ENCODE results near the gene ZNF729. TPM values are rescaled to one million over a fixed set of nuclear protein-coding genes. Genes with fewer than 3 reads are reported as not detected.
"Not testable (repeated sequence)": the region's sequence is repeated elsewhere in the genome, so short reads cannot be mapped to it uniquely, and the experiment has no call there.

The ZNF729 gene
- total and polyA plus RNA-seq, 12 donors = under 0.01 TPM; not detected in 11

DNA sequence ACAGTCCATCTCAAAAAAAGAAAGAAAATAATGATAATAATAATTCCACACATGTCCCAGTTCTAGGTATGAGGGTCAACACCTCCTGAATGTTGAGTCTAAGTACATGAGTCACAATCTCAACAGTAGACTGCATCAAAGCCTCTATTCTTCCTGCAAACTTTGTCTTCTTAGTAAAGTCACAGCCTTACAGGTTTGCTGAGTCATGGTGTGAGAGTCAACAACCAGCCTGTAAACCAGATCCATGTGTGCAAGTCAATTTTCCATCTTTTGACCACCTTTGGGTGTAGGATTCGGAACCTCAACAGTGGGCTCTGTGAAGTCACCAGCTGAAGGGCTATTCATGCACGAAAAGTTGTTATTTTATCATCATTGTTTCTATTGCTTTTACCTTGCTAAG lies 25.7 kb upstream of the ZNF729 start:
- 65 to 89% (median 80%) methylated on average over 2 of the region's 2 CpGs for WGBS, 4 donors
- no peaks in the 10 kb centered on the region for H3K27me3 ChIP-seq
- TF ChIP-seq CTCF (IDR thresholded peaks at IDR 0.05) (no peak), POLR2A (IDR thresholded peaks at IDR 0.05) (no peak)
- no peaks in the 10 kb centered on the region for H3K36me3 ChIP-seq (replicated peaks in 1 of 2)
- no peaks in the 10 kb centered on the region for H3K9me3 ChIP-seq (replicated peaks in 1 of 3)
- DNase-seq = no peak
- intact Hi-C loops (cut with DNase I) = no loop called here
- no peaks in the 10 kb centered on the region for H3K4me1 ChIP-seq (replicated peaks in 1 of 2)
- no peak overlapping the region for H3K4me3 ChIP-seq
- H3K27ac ChIP-seq = no peak overlapping the region

DNA sequence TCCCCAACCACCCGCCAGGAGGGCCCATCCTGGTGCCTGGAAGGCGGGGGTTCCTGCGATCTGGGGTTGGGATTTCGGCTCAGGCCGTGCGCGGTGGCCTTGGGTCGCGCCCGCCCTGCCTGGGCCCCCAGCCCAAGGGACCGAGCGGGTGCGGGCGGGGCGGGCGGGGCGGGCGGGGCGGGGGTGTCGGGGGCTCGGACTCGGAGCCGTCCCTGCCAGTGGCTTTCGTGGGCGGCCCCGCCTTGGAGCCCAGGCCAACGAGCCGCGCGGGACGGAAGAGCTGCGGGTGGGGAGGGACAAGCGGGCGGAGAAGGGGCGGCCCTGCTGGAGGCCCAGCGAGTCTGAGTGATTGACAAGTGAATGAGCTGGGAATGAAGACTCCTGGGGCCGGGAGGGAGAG lies 24.6 kb upstream of the ZNF729 start:
- Histone ChIP-seq H3K27me3 (no peaks in the 10 kb centered on the region), H3K9me3 (replicated peaks in 1 of 3) (no peaks in the 10 kb centered on the region), H3K4me3 (no peak overlapping the region), H3K36me3 (replicated peaks in 1 of 2) (no peaks in the 10 kb centered on the region), H3K4me1 (replicated peaks in 1 of 2) (no peaks in the 10 kb centered on the region), H3K27ac (no peak overlapping the region)
- DNase-seq = no peak
- intact Hi-C loops (cut with DNase I) = no loop called here
- 7 to 24% (median 10%) methylated on average over 6 to 37 of the region's 37 CpGs for WGBS, 4 donors
- TF ChIP-seq CTCF (IDR thresholded peaks at IDR 0.05) = no peak
- TF ChIP-seq POLR2A (IDR thresholded peaks at IDR 0.05) = no peak

- no peaks in the 10 kb centered on the region for H3K4me1 ChIP-seq (replicated peaks in 1 of 2)
- no peak overlapping the region for H3K27ac ChIP-seq
- WGBS, 4 donors = 80 to 86% (median 84%) methylated on average over 5 of the region's 5 CpGs
- no peak overlapping the region for H3K4me3 ChIP-seq
- no peak for TF ChIP-seq CTCF (IDR thresholded peaks at IDR 0.05)
- TF ChIP-seq POLR2A (IDR thresholded peaks at IDR 0.05) = no peak
- intact Hi-C loops (cut with DNase I) = no loop called here
- DNase-seq = no peak
- no peaks in the 10 kb centered on the region for H3K27me3 ChIP-seq
- H3K36me3 ChIP-seq (replicated peaks in 1 of 2) = no peaks in the 10 kb centered on the region
- no peaks in the 10 kb centered on the region for H3K9me3 ChIP-seq (replicated peaks in 1 of 3)
Measured at GRCh38 chr19:22263121-22263520, 23.1 kb upstream of the ZNF729 start.

DNA sequence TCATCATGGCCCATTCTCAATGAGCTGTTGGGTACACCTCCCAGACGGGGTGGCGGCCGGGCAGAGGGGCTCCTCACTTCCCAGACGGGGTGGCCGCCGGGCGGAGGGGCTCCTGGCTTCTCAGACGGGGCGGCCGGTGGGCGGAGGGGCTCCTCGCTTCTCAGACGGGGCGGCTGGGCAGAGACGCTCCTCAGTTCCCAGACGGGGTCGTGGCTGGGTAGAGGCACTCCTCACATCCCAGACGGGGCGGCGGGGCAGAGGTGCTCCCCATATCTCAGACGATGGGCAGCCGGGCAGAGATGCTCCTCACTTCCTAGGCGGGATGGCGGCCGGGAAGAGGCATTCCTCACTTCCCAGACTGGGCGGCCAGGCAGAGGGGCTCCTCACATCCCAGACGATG lies 35.3 kb downstream of the ZNF729 start:
- WGBS, 4 donors = 89 to 95% (median 91%) methylated on average over 3 to 27 of the region's 27 CpGs
- H3K27ac ChIP-seq; H3K4me3 ChIP-seq; H3K9me3 ChIP-seq (replicated peaks in 1 of 3); H3K4me1 ChIP-seq (replicated peaks in 1 of 2); DNase-seq; H3K27me3 ChIP-seq; intact Hi-C loops (cut with DNase I); H3K36me3 ChIP-seq (replicated peaks in 1 of 2): not testable (repeated sequence)

GRCh38 chr19:22326219-22326618 lies 40.0 kb downstream of the ZNF729 start:
- no peak for DNase-seq
- Histone ChIP-seq H3K4me1 (replicated peaks in 1 of 2) (no peaks in the 10 kb centered on the region), H3K27ac (no peak overlapping the region), H3K36me3 (replicated peaks in 1 of 2) (no peaks in the 10 kb centered on the region), H3K27me3 (no peaks in the 10 kb centered on the region), H3K4me3 (no peak overlapping the region), H3K9me3 (replicated peaks in 1 of 3) (no peaks in the 10 kb centered on the region)
- 67 to 83% (median 74%) methylated on average over 4 of the region's 4 CpGs for WGBS, 4 donors
- TF ChIP-seq CTCF (IDR thresholded peaks at IDR 0.05) = no peak
- TF ChIP-seq POLR2A (IDR thresholded peaks at IDR 0.05) = no peak
- intact Hi-C loops (cut with DNase I) = no loop called here

All from adrenal gland (tissue), 12 donors.